Vagina (tissue), 2 donors: Measurements from ENCODE around the gene DPYD. TPM values are rescaled to one million over a fixed set of nuclear protein-coding genes. Genes with fewer than 3 reads are reported as not detected.
A peak's percentile ranks its signal among the peaks of the same experiment; 100 is the strongest.

Source experiments
- DNase-seq, 2 donors: peaks; one replicate each; pipeline ENCODE4 v3.0.0-alpha.2; 2017; ENCODE audit errors: extremely low spot score in 2 of 2
- H3K27ac ChIP-seq: fragments of 200-600 bp; sonication (generic); one replicate; pipeline ENCODE4 v1.5.1; 2019
- H3K27me3 ChIP-seq: fragments of 200-600 bp; sonication (generic); one replicate; pipeline ENCODE4 v1.5.1; 2019
- H3K36me3 ChIP-seq, 2 donors: fragments of 200-600 bp; sonication (generic); one replicate each; pipeline ENCODE4 v1.5.1; 2017 to 2019
- H3K4me1 ChIP-seq: fragments of 200-600 bp; sonication (generic); one replicate; pipeline ENCODE4 v1.5.1; 2019
- H3K4me3 ChIP-seq, 2 donors: fragments of 200-600 bp; sonication (generic); 1 replicate in 1 of 2; 2 replicates in 1 of 2; pipeline ENCODE4 v1.5.1; 2016 to 2019
- H3K9me3 ChIP-seq: fragments of 200-600 bp; sonication (generic); one replicate; pipeline ENCODE4 v1.5.1; 2019
- CTCF ChIP-seq, 3 experiments: fragments of 450-650 bp in 2 of 3; fragments of 200-600 bp in 1 of 3; sonication (generic) in 1 of 3; IDR thresholded peaks; one replicate each; pipeline ENCODE4 v1.5.1; 2017 to 2019; ENCODE audit warnings: antibody characterized with exemption in 3 of 3, mild to moderate bottlenecking in 2 of 3, moderate library complexity in 2 of 3
- POLR2A ChIP-seq, 2 donors: fragments of 450-650 bp; IDR thresholded peaks; one replicate each; pipeline ENCODE4 v1.6.1; 2017; ENCODE audit warnings: antibody characterized with exemption in 2 of 2, mild to moderate bottlenecking in 2 of 2, moderate library complexity in 2 of 2
- POLR2AphosphoS5 ChIP-seq, 2 donors: sonication (generic); formaldehyde crosslinking; IDR thresholded peaks; one replicate each; pipeline ENCODE4 v1.9.0; 2017; ENCODE audit warnings: antibody characterized with exemption in 2 of 2, mild to moderate bottlenecking in 2 of 2, low read depth in 1 of 2; ENCODE audit not compliant: insufficient read depth in 1 of 2
- intact Hi-C: fragments of 100-400 bp; cut with DNase I; formaldehyde crosslinking; loops from one replicate; pipeline ENCODE4 v1.15.1; 2023
- total RNA-seq: library from RNA; depleted of rRNA; stranded (reverse); fragments of >200 nt; gene quantifications from one replicate; pipeline ENCODE4 v1.2.3, GENCODE V29; 2016

The DPYD gene
- total RNA-seq, 1 donor from 2014 or later: 45.7 TPM

- Histone ChIP-seq H3K4me1 (peaks cover 8% of the 10 kb centered on the region), H3K27me3 (no peaks in the 10 kb centered on the region), H3K9me3 (no peaks in the 10 kb centered on the region), H3K4me3 (no peak overlapping the region), H3K27ac (no peak overlapping the region), H3K36me3 (no peaks in the 10 kb centered on the region)
- TF ChIP-seq POLR2A (IDR thresholded peaks at IDR 0.05) (no peak), POLR2AphosphoS5 (IDR thresholded peaks at IDR 0.05; ENCODE audit: insufficient read depth in 1 of 2, low read depth in 1 of 2) (no peak), CTCF (IDR thresholded peaks at IDR 0.05) (no peak)
- intact Hi-C loops: no loop called here
- DNase-seq: no peak
These were observed 290.6 kb downstream of the DPYD start for GRCh38 chr1:97630281-97630680.

GRCh38 chr1:97623220-97623619 is 297.6 kb downstream of the DPYD start:
- H3K9me3 ChIP-seq: no peaks in the 10 kb centered on the region
- H3K27ac ChIP-seq: no peak overlapping the region
- no peaks in the 10 kb centered on the region for H3K36me3 ChIP-seq
- no peak for DNase-seq
- no peak for TF ChIP-seq CTCF (IDR thresholded peaks at IDR 0.05)
- TF ChIP-seq POLR2A (IDR thresholded peaks at IDR 0.05): no peak
- TF ChIP-seq POLR2AphosphoS5 (IDR thresholded peaks at IDR 0.05; ENCODE audit: insufficient read depth in 1 of 2, low read depth in 1 of 2): peak in 1 of 2 donors; percentile 34
- intact Hi-C loops: no loop called here
- H3K27me3 ChIP-seq: no peaks in the 10 kb centered on the region
- H3K4me3 ChIP-seq: no peak overlapping the region
- peaks cover 14% of the 10 kb centered on the region for H3K4me1 ChIP-seq

GRCh38 chr1:97621955-97622354 is 298.9 kb downstream of the DPYD start:
- Histone ChIP-seq H3K36me3 (no peaks in the 10 kb centered on the region), H3K9me3 (no peaks in the 10 kb centered on the region), H3K27ac (no peak overlapping the region), H3K4me3 (no peak overlapping the region), H3K27me3 (no peaks in the 10 kb centered on the region), H3K4me1 (peaks cover 14% of the 10 kb centered on the region)
- DNase-seq: no peak
- intact Hi-C loops: no loop called here
- no peak for TF ChIP-seq CTCF (IDR thresholded peaks at IDR 0.05)
- TF ChIP-seq POLR2AphosphoS5 (IDR thresholded peaks at IDR 0.05; ENCODE audit: insufficient read depth in 1 of 2, low read depth in 1 of 2): peak in 1 of 2 donors; percentile 15
- no peak for TF ChIP-seq POLR2A (IDR thresholded peaks at IDR 0.05)

GRCh38 chr1:97619706-97620105 is 301.1 kb downstream of the DPYD start:
- TF ChIP-seq POLR2AphosphoS5 (IDR thresholded peaks at IDR 0.05; ENCODE audit: insufficient read depth in 1 of 2, low read depth in 1 of 2): no peak
- TF ChIP-seq POLR2A (IDR thresholded peaks at IDR 0.05): no peak
- TF ChIP-seq CTCF (IDR thresholded peaks at IDR 0.05): no peak
- intact Hi-C loops: no loop called here
- Histone ChIP-seq H3K27me3 (no peaks in the 10 kb centered on the region), H3K36me3 (no peaks in the 10 kb centered on the region), H3K4me3 (no peak overlapping the region), H3K4me1 (peaks cover 14% of the 10 kb centered on the region), H3K27ac (no peak overlapping the region), H3K9me3 (no peaks in the 10 kb centered on the region)
- no peak for DNase-seq

- intact Hi-C loops: no loop called here
- Histone ChIP-seq H3K27me3 (no peaks in the 10 kb centered on the region), H3K9me3 (no peaks in the 10 kb centered on the region), H3K4me1 (no peaks in the 10 kb centered on the region), H3K36me3 (no peaks in the 10 kb centered on the region), H3K27ac (no peak overlapping the region), H3K4me3 (no peak overlapping the region)
- TF ChIP-seq POLR2AphosphoS5 (IDR thresholded peaks at IDR 0.05; ENCODE audit: insufficient read depth in 1 of 2, low read depth in 1 of 2): no peak
- no peak for TF ChIP-seq CTCF (IDR thresholded peaks at IDR 0.05)
- no peak for TF ChIP-seq POLR2A (IDR thresholded peaks at IDR 0.05)
- DNase-seq: no peak
These were observed 310.1 kb downstream of the DPYD start for GRCh38 chr1:97610748-97611147.
